HepG2 (cell line): Measurements from ENCODE around the gene ATP10D. TPM values are rescaled to one million over a fixed set of nuclear protein-coding genes. Genes with fewer than 3 reads are reported as not detected.

Experiments used
- ATAC-seq: fragments of 200-7000 bp; cut with Tn5 transposase; 3 replicates; pipeline ENCODE4 v1.9.1; 2020; ENCODE audit warnings: mild to moderate bottlenecking, moderate library complexity
- BruUV-seq: library from RNA; stranded (reverse); fragments of 400-500 nt; replicated peaks from 2 replicates; lab custom pipeline; 2021; lab: Mats Ljungman, UMichigan
- CTCF ChIA-PET: fragments of 300-600 bp; formaldehyde crosslinking; extraction: SDS; loops from one replicate; lab custom pipeline; 2021; ENCODE audit warnings: low total read pairs, inconsistent platforms, low intra/inter-chr PET ratio; lab: Yijun Ruan, JAX
- POLR2A ChIA-PET: fragments of 350-600 bp; sonication (Branson Sonifier 250); formaldehyde crosslinking; loops from one replicate; lab custom pipeline; 2020; ENCODE audit warnings: antibody characterized with exemption, inconsistent platforms; lab: Yijun Ruan, JAX
- DNase-seq: peaks from one replicate; pipeline ENCODE4 v3.0.0-alpha.2; 2015; ENCODE audit warnings: low spot score
- FAIRE-seq: peaks from 3 replicates; lab custom pipeline; 2011; peaks lifted over from hg19 to GRCh38; lab: Jason Lieb, UNC
- H2AFZ ChIP-seq: one replicate; pipeline ENCODE4 v1.6.1; 2011; ENCODE audit warnings: low read length, inconsistent platforms
- H3K27ac ChIP-seq: fragments of 300-600 bp; 3 replicates; pipeline ENCODE4 v1.8.0; 2011; ENCODE audit warnings: mixed run types, mild to moderate bottlenecking, mixed read lengths, low read length, inconsistent platforms; ENCODE audit not compliant: insufficient read depth; ENCODE audit errors: extremely low read length
- H3K27me3 ChIP-seq, 2 experiments: fragments of 200-600 bp in 1 of 2; 2 replicates in 1 of 2; 3 replicates in 1 of 2; pipeline versions ENCODE4 v1.6.0 to v1.8.0; 2011; ENCODE audit warnings: low read length in 2 of 2, mild to moderate bottlenecking in 2 of 2, moderate library complexity in 2 of 2, inconsistent platforms in 1 of 2; ENCODE audit not compliant: insufficient read depth in 2 of 2, control insufficient read depth in 1 of 2
- H3K36me3 ChIP-seq, 2 experiments: fragments of 200-600 bp in 1 of 2; replicated peaks in 1 of 2; 2 replicates in 1 of 2; 3 replicates in 1 of 2; pipeline versions ENCODE4 v1.5.1 to v1.8.0; 2011; ENCODE audit warnings: low read length in 2 of 2, inconsistent platforms in 1 of 2; ENCODE audit not compliant: insufficient read depth in 2 of 2, control insufficient read depth in 1 of 2
- H3K4me1 ChIP-seq: 2 replicates; pipeline ENCODE4 v1.5.1; 2012; ENCODE audit warnings: low read length, inconsistent platforms; ENCODE audit not compliant: insufficient read depth
- H3K4me2 ChIP-seq: 2 replicates; pipeline ENCODE4 v1.6.0; 2011; ENCODE audit warnings: low read depth, low read length, inconsistent platforms
- H3K4me3 ChIP-seq, 3 experiments: fragments of 200-600 bp in 1 of 3; sonication (generic), shearing (Covaris generic) in 1 of 3; replicated peaks in 1 of 3; 2 replicates each; pipeline ENCODE4 v1.5.1; 2011 to 2016; ENCODE audit warnings: low read length in 3 of 3, inconsistent platforms in 2 of 3, low read depth in 2 of 3, mild to moderate bottlenecking in 2 of 3, control low read depth in 1 of 3, mixed read lengths in 1 of 3; ENCODE audit not compliant: insufficient read depth in 1 of 3
- H3K79me2 ChIP-seq: one replicate; pipeline ENCODE4 v1.6.1; 2011; ENCODE audit warnings: low read length, inconsistent platforms; ENCODE audit not compliant: insufficient read depth
- H3K9ac ChIP-seq: 2 replicates; pipeline ENCODE4 v1.6.0; 2011; ENCODE audit warnings: mild to moderate bottlenecking, low read depth, low read length, inconsistent platforms; ENCODE audit not compliant: insufficient read depth
- H3K9me3 ChIP-seq: 2 replicates; pipeline ENCODE4 v1.5.1; 2012; ENCODE audit warnings: mild to moderate bottlenecking, low read length
- H4K20me1 ChIP-seq: 2 replicates; pipeline ENCODE4 v1.6.0; 2011; ENCODE audit warnings: inconsistent platforms, mild to moderate bottlenecking, low read length, moderate library complexity; ENCODE audit not compliant: insufficient read depth
- ATAD3A ChIP-seq: sonication (generic); formaldehyde crosslinking; IDR thresholded peaks from 2 replicates; pipeline ENCODE4 v1.4.0; 2020; ENCODE audit warnings: missing genetic modification reagents
- ATM ChIP-seq: fragments of 450-650 bp; IDR thresholded peaks from 2 replicates; pipeline ENCODE4 v1.7.1; 2017; ENCODE audit warnings: mild to moderate bottlenecking, borderline replicate concordance
- CTCF ChIP-seq: sonication (generic); formaldehyde crosslinking; IDR thresholded peaks from 2 replicates; pipeline ENCODE4 v1.5.0; 2020; ENCODE audit warnings: mild to moderate bottlenecking, missing genetic modification reagents, moderate library complexity
- HDAC1 ChIP-seq: sonication (generic); formaldehyde crosslinking; IDR thresholded peaks from 2 replicates; pipeline ENCODE4 v1.5.1; 2020; ENCODE audit warnings: mild to moderate bottlenecking, missing genetic modification reagents
- PHF8 ChIP-seq: sonication (generic); formaldehyde crosslinking; IDR thresholded peaks from 2 replicates; pipeline ENCODE4 v1.5.0; 2020; ENCODE audit warnings: missing genetic modification reagents
- TBP ChIP-seq: sonication (generic); formaldehyde crosslinking; IDR thresholded peaks from 2 replicates; pipeline ENCODE4 v1.5.0; 2020; ENCODE audit warnings: missing genetic modification reagents
- ZNF563 ChIP-seq: sonication (generic); formaldehyde crosslinking; IDR thresholded peaks from 2 replicates; pipeline ENCODE4 v1.8.0; 2022; ENCODE audit warnings: mild to moderate bottlenecking, moderate library complexity, missing genetic modification reagents
- WGBS: methylation state at CpG from one replicate; pipeline ENCODE4 v1.1.6; 2017; ENCODE audit warnings: low lambda C conversion rate; 5-methylcytosine and 5-hydroxymethylcytosine counted together
- in situ Hi-C: cut with HindIII; loops from 2 replicates; pipeline ENCODE4 v1.10.0; 2017; ENCODE audit warnings: low pct_unique_long_range_greater_than_20kb; ENCODE audit not compliant: extremely low pct_ligation_motif_present
- intact Hi-C: fragments of 100-400 bp; cut with micrococcal nuclease; formaldehyde crosslinking; loops from one replicate; pipeline ENCODE4 v1.10.0; 2022; ENCODE audit not compliant: unreplicated experiment
- polyA plus RNA-seq, 8 experiments: library from polyadenylated mRNA; depleted of rRNA in 3 of 8; stranded (reverse) in 7 of 8; unstranded in 1 of 8; fragments of >200 nt; fragmentation: Illumina TruSeq in 4 of 8; extraction: Trizol in 4 of 8; gene quantifications; 2 replicates each; pipeline versions ENCODE4 v1.2.1 to v1.2.3, GENCODE V29; 2011 to 2016; ENCODE audit warnings: low read depth in 4 of 8, missing spikeins in 1 of 8, mixed read lengths in 1 of 8; ENCODE audit not compliant: insufficient read depth in 1 of 8
- total RNA-seq, 5 experiments: library from RNA; depleted of rRNA; stranded (reverse); fragments of >200 nt; fragmentation: Illumina TruSeq; extraction: Trizol; gene quantifications; 2 replicates each; pipeline ENCODE4 v1.2.3, GENCODE V29; 2016; ENCODE audit warnings: low read depth in 1 of 5
- TF ChIP-seq, protein P1 (sequence below): sonication (generic); formaldehyde crosslinking; IDR thresholded peaks from 2 replicates; pipeline ENCODE4 v1.5.0; 2020; ENCODE audit warnings: mild to moderate bottlenecking, missing genetic modification reagents

Gene ATP10D
- total and polyA plus RNA-seq, 2 of the 13 experiments (the other 11 are each of a cell fraction or from before 2014, with no cell fraction given), result 2.2 to 9.8 TPM

DNA sequence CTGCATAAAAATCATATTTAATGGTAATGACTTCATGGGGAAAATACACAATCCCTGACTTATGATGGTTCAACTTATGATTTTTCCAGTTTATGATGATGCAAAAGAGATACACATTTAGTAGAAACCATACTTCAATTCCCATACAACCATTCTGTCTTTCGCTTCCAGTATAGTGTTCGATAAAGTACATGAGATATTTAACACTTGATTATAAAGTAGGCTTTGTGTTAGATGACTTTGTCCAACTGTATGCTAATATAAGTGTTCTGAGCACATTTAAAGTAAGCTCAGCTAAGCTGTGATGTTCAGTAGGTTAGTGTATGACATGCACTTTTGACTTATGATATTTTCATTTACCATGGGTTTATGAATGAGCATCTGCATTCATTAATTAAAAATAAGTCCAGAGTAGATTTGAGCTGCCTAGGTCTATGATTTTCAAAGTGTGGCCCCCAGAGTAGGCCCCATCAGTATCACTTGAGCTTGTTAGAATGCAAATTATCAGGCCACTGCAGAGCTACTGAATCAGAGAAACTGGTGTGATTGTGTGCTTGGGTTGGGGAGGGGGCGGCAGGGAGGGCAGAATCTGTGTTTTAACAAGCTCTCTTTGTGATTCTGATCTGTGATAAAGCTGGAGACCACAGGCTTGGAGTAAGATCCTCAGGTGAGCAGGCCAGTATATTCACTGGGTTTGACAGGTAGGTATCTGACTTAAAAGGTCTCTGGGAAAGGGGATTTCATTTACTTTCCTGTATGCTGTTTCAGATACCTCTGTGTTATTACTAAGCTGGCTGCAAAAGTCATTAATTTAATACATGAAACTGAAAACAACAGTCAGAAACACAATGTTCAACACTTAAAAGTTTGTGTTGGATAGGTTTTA lies 8.4 kb downstream of the ATP10D start:
- WGBS, result 50% methylated on average over 3 of the region's 3 CpGs
- FAIRE-seq (no peak), ATAC-seq (no peak), DNase-seq (no peak)
- TF ChIP-seq ATM (no peak), PHF8 (CRISPR knock-in tag) (no peak), ZNF563 (no peak), CTCF (CRISPR knock-in tag) (no peak), TBP (CRISPR knock-in tag) (no peak), ATAD3A (CRISPR knock-in tag) (no peak), HDAC1 (no peak)
- TF ChIP-seq, protein P1, sequence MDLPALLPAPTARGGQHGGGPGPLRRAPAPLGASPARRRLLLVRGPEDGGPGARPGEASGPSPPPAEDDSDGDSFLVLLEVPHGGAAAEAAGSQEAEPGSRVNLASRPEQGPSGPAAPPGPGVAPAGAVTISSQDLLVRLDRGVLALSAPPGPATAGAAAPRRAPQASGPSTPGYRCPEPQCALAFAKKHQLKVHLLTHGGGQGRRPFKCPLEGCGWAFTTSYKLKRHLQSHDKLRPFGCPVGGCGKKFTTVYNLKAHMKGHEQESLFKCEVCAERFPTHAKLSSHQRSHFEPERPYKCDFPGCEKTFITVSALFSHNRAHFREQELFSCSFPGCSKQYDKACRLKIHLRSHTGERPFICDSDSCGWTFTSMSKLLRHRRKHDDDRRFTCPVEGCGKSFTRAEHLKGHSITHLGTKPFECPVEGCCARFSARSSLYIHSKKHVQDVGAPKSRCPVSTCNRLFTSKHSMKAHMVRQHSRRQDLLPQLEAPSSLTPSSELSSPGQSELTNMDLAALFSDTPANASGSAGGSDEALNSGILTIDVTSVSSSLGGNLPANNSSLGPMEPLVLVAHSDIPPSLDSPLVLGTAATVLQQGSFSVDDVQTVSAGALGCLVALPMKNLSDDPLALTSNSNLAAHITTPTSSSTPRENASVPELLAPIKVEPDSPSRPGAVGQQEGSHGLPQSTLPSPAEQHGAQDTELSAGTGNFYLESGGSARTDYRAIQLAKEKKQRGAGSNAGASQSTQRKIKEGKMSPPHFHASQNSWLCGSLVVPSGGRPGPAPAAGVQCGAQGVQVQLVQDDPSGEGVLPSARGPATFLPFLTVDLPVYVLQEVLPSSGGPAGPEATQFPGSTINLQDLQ (CRISPR knock-in tag), result no peak
- no peak overlapping the region for H3K4me3 ChIP-seq
- H3K27me3 ChIP-seq, result no peaks in the 10 kb centered on the region
- H3K27ac ChIP-seq, result no peak overlapping the region
- H2AFZ ChIP-seq, result no peak overlapping the region
- intact Hi-C loops (no loop called here), in situ Hi-C loops (no loop called here)
- H3K9ac ChIP-seq, result no peak overlapping the region
- CTCF ChIA-PET, result no interaction called here
- POLR2A ChIA-PET, result no interaction called here
- H3K36me3 ChIP-seq, result no peaks in the 10 kb centered on the region
- H3K4me2 ChIP-seq, result no peak overlapping the region
- H3K79me2 ChIP-seq, result no peaks in the 10 kb centered on the region
- no TSS peak for BruUV-seq
- H3K9me3 ChIP-seq, result no peaks in the 10 kb centered on the region
- no peaks in the 10 kb centered on the region for H3K4me1 ChIP-seq
- no peaks in the 10 kb centered on the region for H4K20me1 ChIP-seq
